Measurements from ENCODE around the gene IARS1. TPM values are rescaled to one million over a fixed set of nuclear protein-coding genes. Genes with fewer than 3 reads are reported as not detected.

IARS1 gene
- total RNA-seq, 2 experiments from 2014 or later: 49.8 to 56.8 TPM

DNA sequence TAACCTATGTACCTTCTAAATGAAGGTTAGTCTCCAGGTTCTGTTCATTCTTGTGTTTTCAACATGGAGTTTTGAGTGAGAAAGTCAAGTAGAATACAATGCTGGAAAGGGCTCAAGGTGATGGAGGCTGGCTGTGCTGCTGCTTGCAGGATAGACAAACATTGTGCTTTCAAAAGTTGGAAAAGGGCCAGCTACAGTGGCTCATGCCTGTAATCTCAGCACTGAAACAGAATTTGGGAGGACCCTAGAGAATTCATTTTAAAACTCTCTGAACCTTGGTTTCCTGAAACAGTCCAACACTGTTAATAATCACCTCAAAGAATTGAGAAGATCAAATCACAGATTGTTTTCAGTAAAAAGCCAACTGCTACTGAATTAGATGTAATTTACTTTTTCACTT lies 15.4 kb upstream of the IARS1 start:
- Histone ChIP-seq H3K27me3 (ENCODE audit: control insufficient read depth in 1 of 2, insufficient read depth in 2 of 2, low read length in 2 of 2) (no peaks in the 10 kb centered on the region), H3K4me1 (ENCODE audit: insufficient read depth, low read length) (no peaks in the 10 kb centered on the region), H3K36me3 (ENCODE audit: insufficient read depth, low read length) (peaks cover 75% of the 10 kb centered on the region), H3K27ac (ENCODE audit: low read depth in 1 of 2, low read length in 2 of 2) (no peak overlapping the region), H3K9me3 (ENCODE audit: control insufficient read depth in 1 of 2, insufficient read depth in 1 of 2, low read length in 2 of 2) (no peaks in the 10 kb centered on the region), H3K4me3 (ENCODE audit: low read length) (no peak overlapping the region)
- ChIA-PET CTCF (no interaction called here), POLR2A (no interaction called here)
- H3K4me3 Mint-ChIP-seq: no peak overlapping the region
- no peak for ATAC-seq (ENCODE audit: poor library complexity)
- no peak for DNase-seq
- intact Hi-C loops (cut with DNase I, micrococcal nuclease): no loop called here
- H3K4me1 Mint-ChIP-seq (ENCODE audit: low read depth): peaks cover 23% of the 10 kb centered on the region
- no peaks in the 10 kb centered on the region for H3K27me3 Mint-ChIP-seq
- H3K36me3 Mint-ChIP-seq (ENCODE audit: low read depth): peaks cover 98% of the 10 kb centered on the region
- TF ChIP-seq, protein P1, sequence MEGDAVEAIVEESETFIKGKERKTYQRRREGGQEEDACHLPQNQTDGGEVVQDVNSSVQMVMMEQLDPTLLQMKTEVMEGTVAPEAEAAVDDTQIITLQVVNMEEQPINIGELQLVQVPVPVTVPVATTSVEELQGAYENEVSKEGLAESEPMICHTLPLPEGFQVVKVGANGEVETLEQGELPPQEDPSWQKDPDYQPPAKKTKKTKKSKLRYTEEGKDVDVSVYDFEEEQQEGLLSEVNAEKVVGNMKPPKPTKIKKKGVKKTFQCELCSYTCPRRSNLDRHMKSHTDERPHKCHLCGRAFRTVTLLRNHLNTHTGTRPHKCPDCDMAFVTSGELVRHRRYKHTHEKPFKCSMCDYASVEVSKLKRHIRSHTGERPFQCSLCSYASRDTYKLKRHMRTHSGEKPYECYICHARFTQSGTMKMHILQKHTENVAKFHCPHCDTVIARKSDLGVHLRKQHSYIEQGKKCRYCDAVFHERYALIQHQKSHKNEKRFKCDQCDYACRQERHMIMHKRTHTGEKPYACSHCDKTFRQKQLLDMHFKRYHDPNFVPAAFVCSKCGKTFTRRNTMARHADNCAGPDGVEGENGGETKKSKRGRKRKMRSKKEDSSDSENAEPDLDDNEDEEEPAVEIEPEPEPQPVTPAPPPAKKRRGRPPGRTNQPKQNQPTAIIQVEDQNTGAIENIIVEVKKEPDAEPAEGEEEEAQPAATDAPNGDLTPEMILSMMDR (IDR thresholded peaks at IDR 0.05): no peak
- H3K27ac Mint-ChIP-seq: no peak overlapping the region
- H3K9me3 Mint-ChIP-seq: no peaks in the 10 kb centered on the region

- TF ChIP-seq, protein P1 (IDR thresholded peaks at IDR 0.05): no peak
- CTCF ChIA-PET: no interaction called here
- no peak overlapping the region for H3K27ac Mint-ChIP-seq
These were observed 7.4 kb upstream of the IARS1 start for GRCh38 chr9:92300936-92301335.

DNA sequence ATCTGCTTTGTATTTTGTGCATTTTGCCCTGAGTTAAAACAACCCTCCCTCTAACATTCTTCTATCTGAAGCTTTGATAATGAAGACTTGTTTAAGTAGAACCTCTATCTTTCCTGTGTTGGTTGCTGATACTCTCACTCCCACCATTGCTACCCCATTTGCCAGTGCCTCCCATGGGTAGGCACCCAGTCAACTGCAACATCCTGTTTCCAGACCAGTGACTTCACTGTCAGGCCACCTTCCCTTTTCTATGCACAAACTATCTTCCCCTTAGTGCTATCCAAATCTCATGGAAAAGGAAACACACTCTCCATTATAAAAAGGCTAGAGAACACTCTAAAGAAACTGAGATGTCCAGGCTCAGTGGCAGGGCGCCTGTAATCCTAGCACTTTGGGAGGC lies 5.6 kb upstream of the IARS1 start:
- CTCF ChIA-PET: interaction anchor here (1.2 to 1.4 kb wide), 2 partner anchors 22 to 24 kb away, joined by 3 read pairs; no protein-coding TSS in a partner anchor
- peak overlapping the region; percentile 86 for H3K27ac Mint-ChIP-seq
- DNase-seq: no peak
- no peaks in the 10 kb centered on the region for H3K9me3 ChIP-seq (ENCODE audit: control insufficient read depth in 1 of 2, insufficient read depth in 1 of 2, low read length in 2 of 2)
- peaks cover 27% of the 10 kb centered on the region for H3K4me1 Mint-ChIP-seq (ENCODE audit: low read depth)
- H3K27ac ChIP-seq (ENCODE audit: low read depth in 1 of 2, low read length in 2 of 2): no peak overlapping the region
- no peaks in the 10 kb centered on the region for H3K9me3 Mint-ChIP-seq
- no peak for ATAC-seq (ENCODE audit: poor library complexity)
- peaks cover 8% of the 10 kb centered on the region for H3K4me1 ChIP-seq (ENCODE audit: insufficient read depth, low read length)
- peaks cover 71% of the 10 kb centered on the region for H3K36me3 ChIP-seq (ENCODE audit: insufficient read depth, low read length)
- intact Hi-C loops (cut with DNase I, micrococcal nuclease): loop anchor here in 1 of 2 experiments (10.0 kb wide), 5 partner anchors 466 to 1956 kb away; partner anchors contain the start of genes BICD2, FAM120A, FAM120AOS and ZNF169
- no peaks in the 10 kb centered on the region for H3K27me3 ChIP-seq (ENCODE audit: control insufficient read depth in 1 of 2, insufficient read depth in 2 of 2, low read length in 2 of 2)
- no peak overlapping the region for H3K4me3 Mint-ChIP-seq
- peaks cover 77% of the 10 kb centered on the region for H3K36me3 Mint-ChIP-seq (ENCODE audit: low read depth)
- TF ChIP-seq, protein P1 (IDR thresholded peaks at IDR 0.05): no peak
- H3K27me3 Mint-ChIP-seq: no peaks in the 10 kb centered on the region
- POLR2A ChIA-PET: no interaction called here
- H3K4me3 ChIP-seq (ENCODE audit: low read length): no peak overlapping the region

More at GRCh38 chr9:92300936-92301335, 7.4 kb upstream of the IARS1 start:
- no peak for ATAC-seq (ENCODE audit: poor library complexity)
- Mint-ChIP-seq H3K36me3 (ENCODE audit: low read depth) (peaks cover 95% of the 10 kb centered on the region), H3K4me1 (ENCODE audit: low read depth) (peaks cover 10% of the 10 kb centered on the region), H3K9me3 (no peaks in the 10 kb centered on the region), H3K27me3 (no peaks in the 10 kb centered on the region), H3K4me3 (no peak overlapping the region)
- no peak overlapping the region for H3K4me3 ChIP-seq (ENCODE audit: low read length)
- POLR2A ChIA-PET: no interaction called here
- no peaks in the 10 kb centered on the region for H3K4me1 ChIP-seq (ENCODE audit: insufficient read depth, low read length)
- H3K27me3 ChIP-seq (ENCODE audit: control insufficient read depth in 1 of 2, insufficient read depth in 2 of 2, low read length in 2 of 2): no peaks in the 10 kb centered on the region
- H3K36me3 ChIP-seq (ENCODE audit: insufficient read depth, low read length): peaks cover 88% of the 10 kb centered on the region
- intact Hi-C loops (cut with DNase I, micrococcal nuclease): no loop called here
- H3K27ac ChIP-seq (ENCODE audit: low read depth in 1 of 2, low read length in 2 of 2): no peak overlapping the region
- no peaks in the 10 kb centered on the region for H3K9me3 ChIP-seq (ENCODE audit: control insufficient read depth in 1 of 2, insufficient read depth in 1 of 2, low read length in 2 of 2)
- no peak for DNase-seq

Data from CD4-positive, alpha-beta T cell (primary cell).